Neural cell (in vitro differentiated cells): ENCODE measurements around the gene CSTF1. TPM values are rescaled to one million over a fixed set of nuclear protein-coding genes. Genes with fewer than 3 reads are reported as not detected.

Source experiments
- H2AFZ ChIP-seq: fragments of 200-600, 300-800 bp; sonication (generic), shearing (Covaris generic); 2 replicates; pipeline ENCODE4 v1.6.0; 2014; ENCODE audit warnings: low read depth, mild to moderate bottlenecking, antibody characterized with exemption, low read length, moderate library complexity
- H3F3A ChIP-seq: fragments of 200-600 bp; shearing (Covaris generic); 2 replicates; pipeline ENCODE4 v1.6.1; 2016; ENCODE audit warnings: mild to moderate bottlenecking, moderate library complexity, mixed read lengths, antibody characterized with exemption, low read length; ENCODE audit not compliant: insufficient read depth, poor library complexity, severe bottlenecking
- H3K27ac ChIP-seq: fragments of 200-600, 300-800 bp; sonication (generic), shearing (Covaris generic); 2 replicates; pipeline ENCODE4 v1.5.1; 2014; ENCODE audit warnings: mild to moderate bottlenecking, low read length, moderate library complexity
- H3K27me3 ChIP-seq: fragments of 300-800, 200-600 bp; sonication (generic), shearing (Covaris generic); 2 replicates; pipeline ENCODE4 v1.6.0; 2014; ENCODE audit warnings: mild to moderate bottlenecking, low read depth, low read length, moderate library complexity; ENCODE audit not compliant: insufficient read depth
- H3K36me3 ChIP-seq: fragments of 300-800, 200-600 bp; sonication (generic), shearing (Covaris generic); 2 replicates; pipeline ENCODE4 v1.5.1; 2014; ENCODE audit warnings: mild to moderate bottlenecking, antibody characterized with exemption, low read length, moderate library complexity; ENCODE audit not compliant: insufficient read depth
- H3K4me2 ChIP-seq: fragments of 300-800, 200-600 bp; sonication (generic), shearing (Covaris generic); 2 replicates; pipeline ENCODE4 v1.6.0; 2014; ENCODE audit warnings: mild to moderate bottlenecking, low read length
- H3K4me3 ChIP-seq: fragments of 300-800, 200-600 bp; sonication (generic), shearing (Covaris generic); 2 replicates; pipeline ENCODE4 v1.5.1; 2014; ENCODE audit warnings: mild to moderate bottlenecking, low read length, moderate library complexity
- H3K79me2 ChIP-seq: fragments of 200-600 bp; shearing (Covaris generic); replicated peaks from 2 replicates; pipeline ENCODE4 v1.6.0; 2014; ENCODE audit warnings: mild to moderate bottlenecking, low read length, moderate library complexity; ENCODE audit not compliant: insufficient read depth
- H3K9ac ChIP-seq: fragments of 300-800, 200-600 bp; sonication (generic), shearing (Covaris generic); 2 replicates; pipeline ENCODE4 v1.6.1; 2016; ENCODE audit warnings: mild to moderate bottlenecking, low read length, mixed read lengths
- H3K9me2 ChIP-seq: fragments of 200-600 bp; shearing (Covaris generic); 2 replicates; pipeline ENCODE4 v1.6.1; 2016; ENCODE audit warnings: mild to moderate bottlenecking, low read length, mixed read lengths; ENCODE audit not compliant: insufficient read depth
- H3K9me3 ChIP-seq: fragments of 200-600, 300-800 bp; sonication (generic), shearing (Covaris generic); 2 replicates; pipeline ENCODE4 v1.6.1; 2016; ENCODE audit warnings: mild to moderate bottlenecking, mixed run types, low read length, moderate library complexity, mixed read lengths
- H4K20me1 ChIP-seq: fragments of 200-600 bp; shearing (Covaris generic); 2 replicates; pipeline ENCODE4 v1.6.1; 2016; ENCODE audit warnings: mild to moderate bottlenecking, mixed run types; ENCODE audit not compliant: insufficient read depth
- CTCF ChIP-seq: fragments of 450-650 bp; IDR thresholded peaks from 2 replicates; pipeline ENCODE4 v1.5.1; 2014; ENCODE audit warnings: antibody characterized with exemption, mild to moderate bottlenecking, moderate library complexity; ENCODE audit not compliant: poor library complexity, severe bottlenecking
- EP300 ChIP-seq: fragments of 450-650 bp; conservative IDR thresholded peaks from 2 replicates; pipeline ENCODE4 v1.6.1; 2014; ENCODE audit warnings: antibody characterized with exemption, mild to moderate bottlenecking, moderate library complexity; ENCODE audit not compliant: poor library complexity, severe bottlenecking
- EZH2 ChIP-seq: fragments of 200-600, 300-800 bp; shearing (Covaris generic), sonication (generic); IDR thresholded peaks from 2 replicates; pipeline ENCODE4 v1.6.1; 2014; ENCODE audit warnings: antibody characterized with exemption, low read length, borderline replicate concordance, mild to moderate bottlenecking; ENCODE audit not compliant: insufficient read depth, poor library complexity, severe bottlenecking
- MXI1 ChIP-seq: fragments of 450-650 bp; conservative IDR thresholded peaks from 2 replicates; pipeline ENCODE4 v1.6.1; 2014; ENCODE audit warnings: antibody characterized with exemption, mild to moderate bottlenecking; ENCODE audit not compliant: poor library complexity, severe bottlenecking
- POLR2AphosphoS5 ChIP-seq: IDR thresholded peaks from 2 replicates; pipeline ENCODE4 v1.6.1; 2012
- RAD21 ChIP-seq: fragments of 450-650 bp; conservative IDR thresholded peaks from 2 replicates; pipeline ENCODE4 v1.6.1; 2014; ENCODE audit warnings: antibody characterized with exemption, mild to moderate bottlenecking, moderate library complexity
- REST ChIP-seq: IDR thresholded peaks from 2 replicates; pipeline ENCODE4 v1.6.1; 2012; ENCODE audit warnings: borderline replicate concordance
- SMC3 ChIP-seq: fragments of 450-650 bp; conservative IDR thresholded peaks from 2 replicates; pipeline ENCODE4 v1.6.1; 2014; ENCODE audit warnings: antibody characterized with exemption, mild to moderate bottlenecking, moderate library complexity; ENCODE audit not compliant: poor library complexity
- TAF1 ChIP-seq: IDR thresholded peaks from 2 replicates; pipeline ENCODE4 v1.6.1; 2012; ENCODE audit warnings: low read depth
- polyA plus RNA-seq: library from polyadenylated mRNA; depleted of rRNA; stranded (reverse); fragments of >200 nt; gene quantifications from 2 replicates; pipeline ENCODE4 v1.2.3, GENCODE V29; 2014

Gene CSTF1
- polyA plus RNA-seq, 1 donor from 2014 or later, result 24.0 TPM

GRCh38 chr20:56437196-56437960 lies 44.9 kb downstream of the CSTF1 start:
- Histone ChIP-seq H2AFZ (no peak overlapping the region), H4K20me1 (no peaks in the 10 kb centered on the region), H3K36me3 (no peaks in the 10 kb centered on the region), H3K9me2 (no peaks in the 10 kb centered on the region), H3K9ac (no peak overlapping the region), H3K27me3 (no peaks in the 10 kb centered on the region), H3K4me2 (no peak overlapping the region), H3F3A (no peaks in the 10 kb centered on the region), H3K4me3 (no peak overlapping the region), H3K79me2 (no peaks in the 10 kb centered on the region), H3K9me3 (no peaks in the 10 kb centered on the region), H3K27ac (no peak overlapping the region)
- TF ChIP-seq RAD21, result no peak
- no peak for TF ChIP-seq CTCF
- TF ChIP-seq MXI1, result no peak
- TF ChIP-seq TAF1, result no peak
- TF ChIP-seq EZH2, result no peak
- no peak for TF ChIP-seq POLR2AphosphoS5
- no peak for TF ChIP-seq EP300
- no peak for TF ChIP-seq REST
- no peak for TF ChIP-seq SMC3

GRCh38 chr20:56438284-56438683 lies 45.8 kb downstream of the CSTF1 start:
- Histone ChIP-seq H3K36me3 (no peaks in the 10 kb centered on the region), H2AFZ (no peak overlapping the region), H3K9me2 (no peaks in the 10 kb centered on the region), H3K4me2 (no peak overlapping the region), H3K27me3 (no peaks in the 10 kb centered on the region), H3K27ac (no peak overlapping the region), H3F3A (no peaks in the 10 kb centered on the region), H3K79me2 (no peaks in the 10 kb centered on the region), H4K20me1 (no peaks in the 10 kb centered on the region), H3K9ac (no peak overlapping the region), H3K9me3 (no peaks in the 10 kb centered on the region), H3K4me3 (no peak overlapping the region)
- TF ChIP-seq EP300, result no peak
